Lower leg skin (tissue), 4 donors: ENCODE results near the gene ENO2. TPM values are rescaled to one million over a fixed set of nuclear protein-coding genes. Genes with fewer than 3 reads are reported as not detected.
A peak's percentile ranks its signal among the peaks of the same experiment; 100 is the strongest.

Experiments
- DNase-seq, 2 donors: peaks; one replicate each; pipeline ENCODE4 v3.0.0-alpha.2; 2019; ENCODE audit warnings: low spot score in 2 of 2
- H3K4me3 ChIP-seq: fragments of 200-600 bp; sonication (generic); 2 replicates; pipeline ENCODE4 v1.5.1; 2017; ENCODE audit warnings: mild to moderate bottlenecking, low read depth; ENCODE audit not compliant: poor library complexity, severe bottlenecking
- CTCF ChIP-seq, 3 donors: fragments of 450-650 bp; IDR thresholded peaks; one replicate each; pipeline ENCODE4 v1.5.1; 2016; ENCODE audit warnings: antibody characterized with exemption in 3 of 3, mild to moderate bottlenecking in 3 of 3, moderate library complexity in 2 of 3
- POLR2A ChIP-seq, 2 donors: fragments of 450-650 bp; IDR thresholded peaks; one replicate each; pipeline ENCODE4 v1.6.1; 2016 to 2017; ENCODE audit warnings: antibody characterized with exemption in 2 of 2, mild to moderate bottlenecking in 1 of 2, moderate library complexity in 1 of 2
- WGBS, 2 donors: methylation state at CpG; one replicate each; pipeline ENCODE4 v1.1.5; 2018; 5-methylcytosine and 5-hydroxymethylcytosine counted together
- intact Hi-C: fragments of 100-400 bp; cut with DNase I; formaldehyde crosslinking; loops from one replicate; pipeline ENCODE4 v1.15.0; 2023; ENCODE audit warnings: low total_unique reads
- total RNA-seq, 4 donors: library from RNA; depleted of rRNA; stranded (reverse); fragments of >200 nt; gene quantifications; one replicate each; pipeline ENCODE4 v1.1.0, GENCODE V29; 2016

The ENO2 gene
- total RNA-seq, 4 donors from 2014 or later = 3.6 to 7.9 (median 6.1) TPM

- H3K4me3 ChIP-seq = no peak overlapping the region
- WGBS, 2 donors = 90 to 91% methylated on average over 3 of the region's 3 CpGs
- no peak for DNase-seq
- no peak for TF ChIP-seq CTCF (IDR thresholded peaks at IDR 0.05)
- intact Hi-C loops = no loop called here
These were observed 20.1 kb upstream of the ENO2 start for GRCh38 chr12:6894321-6894720.

- no peak for TF ChIP-seq CTCF (IDR thresholded peaks at IDR 0.05)
- no peak for TF ChIP-seq POLR2A (IDR thresholded peaks at IDR 0.05)
- no peak overlapping the region for H3K4me3 ChIP-seq
- intact Hi-C loops = no loop called here
- DNase-seq = no peak
- 78 to 79% methylated on average over 6 of the region's 6 CpGs for WGBS, 2 donors
These were observed 17.4 kb upstream of the ENO2 start for GRCh38 chr12:6896846-6897435.

GRCh38 chr12:6899427-6899826 is 15.0 kb upstream of the ENO2 start:
- DNase-seq = no peak
- 77 to 80% methylated on average over 5 of the region's 5 CpGs for WGBS, 2 donors

GRCh38 chr12:6899837-6900519 is 14.4 kb upstream of the ENO2 start:
- peak in 1 of 2 donors; percentile 62 for DNase-seq
- intact Hi-C loops = no loop called here
- no peak for TF ChIP-seq CTCF (IDR thresholded peaks at IDR 0.05)
- TF ChIP-seq POLR2A (IDR thresholded peaks at IDR 0.05) = no peak
- 54 to 57% methylated on average over 10 of the region's 10 CpGs for WGBS, 2 donors
- H3K4me3 ChIP-seq = no peak overlapping the region

More at GRCh38 chr12:6899427-6899826, 15.0 kb upstream of the ENO2 start:
- H3K4me3 ChIP-seq = no peak overlapping the region
- intact Hi-C loops = no loop called here
- TF ChIP-seq CTCF (IDR thresholded peaks at IDR 0.05) = no peak
- TF ChIP-seq POLR2A (IDR thresholded peaks at IDR 0.05) = no peak

GRCh38 chr12:6902448-6902847 is 11.9 kb upstream of the ENO2 start:
- H3K4me3 ChIP-seq = no peak overlapping the region
- TF ChIP-seq POLR2A (IDR thresholded peaks at IDR 0.05) (no peak), CTCF (IDR thresholded peaks at IDR 0.05) (no peak)
- intact Hi-C loops = no loop called here
- no peak for DNase-seq
- WGBS, 2 donors = 82 to 85% methylated on average over 4 of the region's 4 CpGs
